Loucy (cell line): ENCODE measurements around the gene PPFIA1.

Experiments used
- CTCF ChIP-seq: fragments of 200-600 bp; sonication (generic); conservative IDR thresholded peaks from 2 replicates; pipeline ENCODE4 v1.5.1; 2014; ENCODE audit warnings: mild to moderate bottlenecking, antibody characterized with exemption, low read length
- EZH2phosphoT487 ChIP-seq: fragments of 200-600 bp; IDR thresholded peaks from 2 replicates; pipeline ENCODE4 v1.6.1; 2018; ENCODE audit warnings: antibody characterized with exemption, mild to moderate bottlenecking, moderate library complexity, borderline replicate concordance

- no peak for TF ChIP-seq CTCF
- no peak for TF ChIP-seq EZH2phosphoT487
Measured at GRCh38 chr11:70230840-70231710, 39.4 kb upstream of the PPFIA1 start.
